Stimulated activated CD4-positive, alpha-beta T cell treated with anti-CD3 and anti-CD28 coated beads, Interleukin-1b, Interleukin-23, amount 100 ng/mL, for 4 hours (primary cell): Measurements from ENCODE around the gene AKAP17A.

Source experiments
- DNase-seq, 2 donors: peaks; one replicate each; pipeline ENCODE4 v3.0.0-alpha.2; 2020; ENCODE audit warnings: low read depth in 2 of 2

The AKAP17A gene

GRCh38 chrX:1582686-1583437 lies 8.5 kb upstream of the AKAP17A start:
- peak; percentile 36 to 37 for DNase-seq

DNA sequence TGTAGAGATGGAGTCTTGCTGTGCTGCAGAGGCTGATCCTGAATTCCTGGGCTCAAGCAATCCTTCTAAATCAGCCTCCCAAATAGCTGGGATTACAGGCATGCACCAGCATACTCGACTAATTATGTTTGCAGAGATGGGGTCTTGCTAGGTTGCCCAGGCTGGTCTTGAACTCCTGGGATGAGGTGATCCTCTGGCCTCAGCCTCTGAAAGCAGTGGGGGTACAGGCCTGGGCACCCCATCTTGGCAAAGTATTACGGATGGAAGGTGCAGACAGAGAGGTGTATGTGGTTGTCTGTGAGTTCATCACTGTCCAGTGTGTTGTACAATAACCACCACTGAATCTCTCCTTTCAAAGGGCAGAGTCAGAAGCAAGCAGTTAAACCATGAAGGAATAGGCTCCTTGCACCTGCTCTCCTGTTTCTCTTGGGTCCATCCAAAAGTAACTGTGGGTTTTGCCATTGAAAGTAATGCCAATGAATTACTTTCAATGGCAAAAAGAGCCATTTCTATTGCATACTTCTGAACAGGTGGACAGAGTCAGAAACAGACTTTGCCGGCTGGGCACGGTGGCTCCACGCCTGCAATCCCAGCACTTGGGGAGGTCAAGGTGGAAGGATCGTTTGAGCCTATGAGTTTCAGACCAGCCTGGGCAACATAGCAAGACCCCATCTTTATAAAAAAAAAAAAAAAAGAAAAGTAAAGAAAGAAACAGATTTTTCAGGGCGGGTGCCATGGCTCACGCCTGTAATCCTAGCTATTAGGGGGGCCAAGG lies 7.0 kb upstream of the AKAP17A start:
- DNase-seq: no peak

- no peak for DNase-seq
Measured at GRCh38 chrX:1587161-1587560, 4.2 kb upstream of the AKAP17A start.

- DNase-seq: no peak
Measured at GRCh38 chrX:1589356-1590130, 1.9 kb upstream of the AKAP17A start.

DNA sequence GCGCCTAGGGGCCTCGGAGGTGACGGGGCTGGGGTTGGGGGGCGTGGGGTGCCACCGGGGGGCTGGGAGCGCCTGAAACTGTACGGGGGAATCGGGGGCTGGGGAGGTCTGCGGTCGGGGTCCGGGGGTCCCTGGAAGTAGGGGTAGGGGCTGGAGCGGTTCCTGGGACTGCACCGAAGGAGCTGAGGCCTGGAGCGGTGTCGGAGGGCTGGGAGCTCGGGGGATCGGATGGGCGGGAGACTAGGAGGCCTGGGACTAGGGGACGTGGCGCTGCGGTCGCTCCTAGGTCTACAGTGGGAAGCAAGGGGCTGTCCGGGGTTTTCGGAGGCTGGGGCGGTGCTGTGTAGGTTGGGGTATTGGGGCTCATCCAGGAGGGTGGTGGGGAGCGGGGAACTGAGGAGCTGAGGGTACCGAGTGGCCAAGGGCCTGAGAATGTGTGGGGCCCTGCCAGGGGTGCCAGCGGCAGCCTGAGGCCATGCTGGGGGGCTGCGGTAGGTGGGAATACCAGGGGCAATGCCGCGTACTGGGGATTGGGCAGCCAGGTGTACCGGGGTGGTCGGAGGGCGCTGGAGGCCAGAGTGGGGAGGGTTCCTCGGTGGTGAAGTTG lies 562 bp downstream of the AKAP17A start:
- no peak for DNase-seq

GRCh38 chrX:1592470-1593142 lies 1.2 kb downstream of the AKAP17A start:
- no peak for DNase-seq

DNA sequence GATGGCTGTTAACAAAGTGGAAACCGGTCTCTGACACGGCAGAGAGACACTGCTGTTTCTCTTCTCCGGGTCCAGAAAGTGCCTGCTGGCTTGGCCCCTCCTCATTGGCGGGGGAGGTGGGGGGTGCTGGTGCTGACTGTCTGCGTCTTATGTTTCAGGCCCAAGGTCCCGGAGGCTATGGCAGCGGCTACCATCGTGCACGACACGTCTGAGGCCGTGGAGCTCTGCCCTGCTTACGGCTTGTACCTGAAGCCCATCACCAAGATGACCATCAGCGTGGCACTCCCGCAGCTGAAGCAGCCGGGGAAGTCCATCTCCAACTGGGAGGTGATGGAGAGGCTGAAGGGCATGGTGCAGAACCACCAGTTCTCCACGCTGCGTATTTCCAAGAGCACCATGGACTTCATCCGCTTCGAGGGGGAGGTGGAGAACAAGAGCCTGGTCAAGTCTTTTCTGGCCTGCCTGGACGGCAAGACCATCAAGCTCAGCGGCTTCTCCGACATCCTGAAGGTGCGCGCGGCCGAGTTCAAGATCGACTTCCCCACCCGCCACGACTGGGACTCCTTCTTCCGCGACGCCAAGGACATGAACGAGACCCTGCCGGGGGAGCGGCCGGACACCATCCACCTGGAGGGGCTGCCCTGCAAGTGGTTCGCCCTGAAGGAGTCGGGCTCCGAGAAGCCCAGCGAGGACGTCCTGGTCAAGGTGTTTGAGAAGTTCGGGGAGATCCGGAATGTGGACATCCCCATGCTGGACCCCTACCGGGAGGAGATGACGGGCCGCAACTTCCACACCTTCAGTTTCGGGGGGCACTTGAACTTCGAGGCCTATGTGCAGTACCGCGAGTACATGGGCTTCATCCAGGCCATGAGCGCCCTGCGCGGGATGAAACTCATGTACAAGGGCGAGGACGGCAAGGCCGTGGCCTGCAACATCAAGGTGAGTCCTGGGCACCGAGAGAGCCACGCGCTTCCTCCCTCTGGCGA lies 2.2 kb downstream of the AKAP17A start:
- DNase-seq: no peak

DNA sequence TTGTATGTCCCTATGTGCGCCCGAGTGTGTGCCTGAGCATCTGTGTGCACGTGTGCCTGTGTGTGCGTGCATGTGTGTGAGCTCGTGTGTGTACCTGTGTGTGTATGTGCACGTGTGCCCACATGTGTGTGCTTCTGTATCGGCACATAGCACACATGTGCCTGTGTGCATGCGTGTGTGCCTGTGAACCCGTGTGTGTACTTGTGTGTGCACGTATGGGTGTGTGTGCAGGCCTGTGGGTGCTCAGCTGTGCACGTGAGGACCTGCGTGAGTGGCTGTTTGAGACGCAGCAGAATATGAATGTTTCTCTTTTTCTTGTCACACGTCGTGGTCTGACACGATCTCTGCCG lies 4.3 kb downstream of the AKAP17A start:
- no peak for DNase-seq

GRCh38 chrX:1596676-1597344 lies 5.4 kb downstream of the AKAP17A start:
- DNase-seq: no peak

DNA sequence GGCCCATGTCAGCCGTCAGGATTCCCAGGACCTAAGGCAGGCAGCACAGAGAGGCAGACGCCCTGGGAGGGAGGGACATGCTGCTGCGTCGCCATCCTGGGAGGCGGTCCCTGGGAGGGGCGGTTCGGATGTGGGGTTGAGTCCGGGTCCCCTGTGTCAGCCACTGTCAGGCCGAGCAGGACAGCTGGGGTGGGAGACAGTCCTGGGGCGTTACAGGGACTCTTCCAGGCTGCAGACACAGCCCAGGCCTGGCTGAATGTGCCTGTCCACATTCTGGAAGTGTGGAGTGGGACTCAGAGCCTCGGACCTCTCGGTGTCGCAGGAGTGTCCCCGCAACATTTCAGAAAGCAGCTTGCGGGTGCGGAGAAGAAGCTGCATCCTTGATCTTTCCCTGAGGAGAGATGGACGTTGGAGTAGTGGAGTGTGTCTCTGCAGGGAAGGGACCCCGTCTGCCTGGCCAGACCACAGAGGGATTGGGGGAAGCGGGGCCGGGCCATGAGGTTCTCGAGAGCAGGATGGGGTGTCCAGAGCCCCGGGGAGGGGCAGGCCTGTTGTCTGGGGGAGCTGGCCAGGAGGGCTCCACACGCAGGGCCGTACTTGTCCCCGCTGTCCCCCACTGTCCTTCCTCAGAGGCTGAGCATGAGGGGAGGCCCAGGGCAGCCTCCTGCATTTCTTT lies 6.1 kb downstream of the AKAP17A start:
- no peak for DNase-seq

DNA sequence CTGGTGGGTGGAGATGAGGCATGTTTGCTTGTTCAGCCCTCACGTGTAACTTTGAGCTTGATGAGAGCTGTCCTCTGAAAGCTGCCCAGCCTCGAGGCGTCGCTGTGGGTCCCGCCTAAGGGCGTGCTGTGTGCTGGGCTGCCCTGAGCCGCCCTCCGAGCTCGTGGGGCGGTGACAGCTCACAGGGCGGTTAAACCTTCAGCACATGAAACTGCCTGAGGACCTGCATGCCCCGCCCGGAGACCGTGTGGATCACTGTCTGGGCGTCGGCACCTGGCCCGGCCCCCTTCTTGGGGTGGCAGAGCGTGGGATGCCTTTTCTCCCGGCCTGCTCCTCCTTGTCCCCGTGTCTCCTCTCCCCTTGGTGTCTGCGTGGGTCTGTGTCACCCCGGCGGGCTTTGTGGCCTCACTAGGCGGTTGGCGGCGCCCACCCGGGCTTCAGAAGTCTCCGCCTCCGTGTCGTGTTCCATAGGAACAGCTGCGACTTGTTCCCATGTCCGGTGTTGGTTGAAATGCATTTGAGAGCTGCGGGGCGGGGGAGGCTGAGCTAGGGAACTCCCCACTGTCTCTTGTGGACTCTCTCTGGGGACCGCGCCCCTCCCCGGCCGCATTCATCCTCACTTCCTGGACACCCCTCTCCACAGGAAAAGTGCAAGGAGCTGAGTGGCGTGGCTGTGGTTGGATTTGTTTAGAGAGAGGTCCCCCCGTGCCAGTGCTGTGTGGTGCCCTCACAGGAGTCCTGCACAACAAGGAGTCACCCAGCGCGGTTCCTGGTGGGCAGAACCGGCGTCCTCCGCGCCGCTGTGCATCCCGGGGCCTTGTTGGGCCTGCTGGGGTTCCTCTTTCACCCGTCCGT lies 6.8 kb downstream of the AKAP17A start:
- no peak for DNase-seq

DNA sequence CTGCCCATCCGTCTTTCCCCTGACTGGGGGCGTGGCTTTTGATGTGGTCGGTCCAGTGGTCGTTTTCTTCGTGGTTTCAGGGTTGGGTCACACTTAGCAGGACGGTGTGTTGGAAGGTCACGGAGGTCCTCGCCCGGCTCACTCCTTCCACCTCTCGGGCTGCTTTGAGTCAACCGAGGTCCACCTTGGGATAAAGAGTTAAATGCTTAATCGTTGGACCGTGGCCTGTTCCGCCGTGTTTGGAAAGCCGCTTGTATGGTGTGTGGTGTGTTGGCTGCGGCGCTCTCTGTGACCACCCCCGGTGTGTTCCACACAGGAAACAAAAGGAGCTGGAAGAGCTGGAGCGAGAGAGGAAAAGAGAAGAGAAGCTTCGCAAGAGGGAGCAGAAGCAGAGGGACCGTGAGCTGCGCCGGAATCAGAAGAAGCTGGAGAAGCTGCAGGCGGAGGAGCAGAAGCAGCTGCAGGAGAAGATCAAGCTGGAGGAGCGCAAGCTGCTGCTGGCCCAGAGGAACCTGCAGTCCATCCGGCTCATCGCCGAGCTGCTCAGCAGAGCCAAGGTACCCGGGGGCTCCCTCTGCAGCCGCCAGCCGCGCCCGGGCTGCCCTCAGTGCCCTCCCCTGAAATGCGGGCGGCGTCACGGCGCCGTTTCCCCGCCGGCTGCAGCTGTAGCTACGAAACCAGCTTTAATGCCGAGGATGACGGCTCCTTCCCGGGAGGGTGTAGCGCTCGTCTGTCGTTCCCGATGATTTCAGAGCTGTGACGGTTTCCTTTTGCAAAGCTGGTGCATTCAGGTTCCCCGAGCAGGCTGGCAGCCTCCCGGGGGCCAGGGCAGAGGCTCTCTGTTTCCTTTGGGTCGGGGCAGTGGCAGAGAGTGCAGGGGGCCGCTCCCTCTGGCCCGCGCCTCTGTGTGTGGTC lies 7.7 kb downstream of the AKAP17A start:
- no peak for DNase-seq

DNA sequence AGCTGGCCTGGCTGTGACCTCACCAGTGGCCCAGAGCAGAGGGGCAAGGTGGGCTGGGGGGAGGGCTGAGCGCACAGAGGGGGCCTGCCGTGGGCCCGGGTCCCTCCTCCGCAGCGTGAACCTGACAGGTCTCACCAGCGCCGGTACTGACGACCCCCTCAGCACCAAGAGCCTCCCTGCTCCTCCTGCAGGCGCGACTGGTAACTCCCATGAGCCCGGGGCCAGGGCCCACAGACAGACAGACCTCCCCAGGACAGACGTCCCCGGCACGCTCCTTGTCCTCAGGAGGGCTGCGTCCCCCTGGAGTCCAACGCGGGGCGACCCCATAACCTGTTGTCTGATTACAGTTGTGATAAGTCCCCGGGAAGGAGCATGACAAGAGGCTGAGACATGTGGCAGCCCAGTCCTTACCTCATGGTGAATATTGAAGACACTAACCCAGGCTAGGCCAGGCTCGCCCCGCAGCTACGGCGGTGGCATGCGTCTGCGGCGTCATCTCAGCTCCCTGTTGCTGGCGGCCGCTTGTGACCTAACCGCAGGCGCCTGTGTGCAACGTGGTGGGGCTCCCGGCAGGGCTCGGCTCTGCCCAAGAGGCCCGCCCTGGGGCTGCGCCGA lies 8.5 kb downstream of the AKAP17A start:
- DNase-seq: no peak

DNA sequence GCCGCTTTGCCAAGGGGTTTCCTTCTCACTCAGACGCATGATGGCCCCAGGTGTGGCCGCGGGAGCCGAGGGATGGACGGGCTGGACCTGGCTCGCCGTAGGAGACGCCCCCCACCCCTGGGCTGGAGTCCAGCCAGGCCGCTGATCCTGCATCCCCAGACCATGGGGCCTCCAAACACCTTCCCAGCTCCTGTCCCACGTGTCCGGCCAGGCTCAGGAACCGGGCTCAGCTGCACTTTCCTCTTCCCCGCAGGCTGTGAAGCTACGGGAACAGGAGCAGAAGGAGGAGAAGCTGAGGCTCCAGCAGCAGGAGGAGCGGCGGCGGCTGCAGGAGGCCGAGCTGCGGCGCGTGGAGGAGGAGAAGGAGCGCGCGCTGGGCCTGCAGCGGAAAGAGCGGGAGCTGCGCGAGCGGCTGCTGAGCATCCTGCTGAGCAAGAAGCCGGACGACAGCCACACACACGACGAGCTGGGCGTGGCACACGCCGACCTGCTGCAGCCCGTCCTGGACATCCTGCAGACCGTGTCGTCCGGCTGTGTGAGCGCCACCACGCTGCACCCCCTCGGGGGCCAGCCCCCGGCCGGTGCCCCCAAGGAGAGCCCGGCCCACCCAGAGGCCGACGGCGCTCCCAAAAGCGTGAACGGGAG lies 9.1 kb downstream of the AKAP17A start:
- DNase-seq: no peak

DNA sequence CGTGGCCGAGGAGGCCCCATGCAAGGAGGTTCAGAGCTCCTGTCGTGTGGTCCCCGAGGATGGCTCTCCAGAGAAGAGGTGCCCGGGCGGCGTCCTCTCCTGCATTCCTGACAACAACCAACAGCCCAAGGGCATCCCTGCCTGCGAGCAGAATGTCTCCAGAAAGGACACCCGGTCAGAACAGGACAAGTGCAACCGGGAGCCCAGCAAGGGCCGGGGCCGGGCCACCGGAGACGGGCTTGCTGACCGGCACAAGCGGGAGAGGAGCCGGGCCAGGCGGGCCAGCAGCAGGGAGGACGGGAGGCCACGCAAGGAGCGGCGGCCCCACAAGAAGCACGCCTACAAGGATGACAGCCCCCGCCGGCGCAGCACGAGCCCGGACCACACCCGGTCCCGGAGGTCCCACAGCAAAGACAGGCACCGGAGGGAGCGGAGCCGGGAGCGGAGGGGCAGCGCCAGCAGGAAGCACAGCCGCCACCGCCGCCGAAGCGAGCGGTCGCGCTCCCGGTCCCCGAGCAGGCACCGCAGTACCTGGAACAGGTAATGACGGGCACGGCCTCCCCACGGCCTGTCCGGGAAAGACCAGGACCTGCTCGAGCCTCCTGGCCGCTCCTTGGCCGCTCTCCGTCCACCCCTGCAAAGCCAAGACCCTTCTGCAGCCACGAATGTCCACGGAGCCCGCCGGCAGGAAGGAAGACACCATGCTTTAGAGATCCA lies 9.8 kb downstream of the AKAP17A start:
- no peak for DNase-seq

DNA sequence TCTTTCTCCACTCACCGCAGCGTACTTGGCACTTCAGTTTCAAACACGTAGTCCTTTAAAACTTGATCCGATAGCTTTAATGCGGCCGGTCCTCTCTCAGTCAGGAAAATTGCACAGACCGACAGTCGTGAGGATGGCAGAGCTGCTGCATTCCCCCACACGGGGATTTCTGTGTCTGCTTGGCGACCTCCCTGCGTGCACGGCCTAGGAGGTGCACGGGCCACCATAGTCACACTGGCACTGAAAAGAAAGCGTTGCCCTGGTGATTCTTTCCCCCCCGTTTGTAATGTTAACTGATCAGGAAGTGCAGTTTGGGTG lies 10.3 kb downstream of the AKAP17A start:
- DNase-seq: no peak
